MM.1S (cell line): Measurements from ENCODE around the gene FAM83F.

Source experiments
- DNase-seq: peaks from one replicate; pipeline ENCODE4 v3.0.0-alpha.2; 2015
- H2AFZ ChIP-seq: fragments of 300-600 bp; sonication (generic); 2 replicates; pipeline ENCODE4 v1.6.0; 2016; ENCODE audit warnings: antibody characterized with exemption, low read length
- H3F3A ChIP-seq: fragments of 300-600 bp; sonication (generic); 2 replicates; pipeline ENCODE4 v1.6.1; 2016; ENCODE audit warnings: mild to moderate bottlenecking, antibody characterized with exemption, low read length, moderate library complexity, mixed read lengths; ENCODE audit not compliant: insufficient read depth
- H3K27ac ChIP-seq: fragments of 300-600 bp; sonication (generic); 2 replicates; pipeline ENCODE4 v1.5.1; 2016; ENCODE audit warnings: mild to moderate bottlenecking, low read length
- H3K27me3 ChIP-seq: fragments of 300-600 bp; sonication (generic); replicated peaks from 2 replicates; pipeline ENCODE4 v1.6.0; 2016; ENCODE audit warnings: low read length; ENCODE audit not compliant: insufficient read depth
- H3K36me3 ChIP-seq: fragments of 300-600 bp; sonication (generic); replicated peaks from 2 replicates; pipeline ENCODE4 v1.6.1; 2016; ENCODE audit warnings: mild to moderate bottlenecking, low read length, mixed read lengths; ENCODE audit not compliant: insufficient read depth
- H3K4me1 ChIP-seq: fragments of 300-600 bp; sonication (generic); 2 replicates; pipeline ENCODE4 v1.6.1; 2016; ENCODE audit warnings: low read length, mixed read lengths
- H3K4me2 ChIP-seq: fragments of 300-600 bp; sonication (generic); 2 replicates; pipeline ENCODE4 v1.6.0; 2016; ENCODE audit warnings: low read depth, low read length
- H3K4me3 ChIP-seq: fragments of 300-600 bp; sonication (generic); 2 replicates; pipeline ENCODE4 v1.5.1; 2016; ENCODE audit warnings: low read length, mixed read lengths
- H3K79me2 ChIP-seq: fragments of 300-600 bp; sonication (generic); 2 replicates; pipeline ENCODE4 v1.6.1; 2016; ENCODE audit warnings: mixed run types, low read length, mixed read lengths
- H3K9ac ChIP-seq: fragments of 300-600 bp; sonication (generic); 2 replicates; pipeline ENCODE4 v1.6.1; 2016; ENCODE audit warnings: low read length, mixed read lengths
- H3K9me2 ChIP-seq: fragments of 300-600 bp; sonication (generic); replicated peaks from 2 replicates; pipeline ENCODE4 v1.6.1; 2016; ENCODE audit warnings: mild to moderate bottlenecking, low read length, mixed read lengths; ENCODE audit not compliant: insufficient read depth
- H3K9me3 ChIP-seq: fragments of 300-600 bp; sonication (generic); replicated peaks from 2 replicates; pipeline ENCODE4 v1.6.1; 2016; ENCODE audit warnings: mild to moderate bottlenecking, low read length, mixed read lengths; ENCODE audit not compliant: insufficient read depth
- H4K20me1 ChIP-seq: fragments of 300-600 bp; sonication (generic); 2 replicates; pipeline ENCODE4 v1.6.1; 2016; ENCODE audit warnings: mild to moderate bottlenecking, low read length, moderate library complexity, mixed read lengths; ENCODE audit not compliant: insufficient read depth
- CTCF ChIP-seq: fragments of 300-600 bp; sonication (generic); IDR thresholded peaks from 2 replicates; pipeline ENCODE4 v1.5.1; 2016; ENCODE audit warnings: antibody characterized with exemption, low read length, mixed read lengths
- EZH2 ChIP-seq: fragments of 300-600 bp; sonication (generic); optimal IDR thresholded peaks from 2 replicates; pipeline ENCODE3; 2017; ENCODE audit warnings: low read depth, mild to moderate bottlenecking, antibody characterized with exemption, low read length, mixed read lengths
- EZH2phosphoT487 ChIP-seq: fragments of 300-600 bp; sonication (generic); IDR thresholded peaks from 2 replicates; pipeline ENCODE4 v1.6.1; 2018; ENCODE audit warnings: antibody characterized with exemption, low read length

The FAM83F gene

DNA sequence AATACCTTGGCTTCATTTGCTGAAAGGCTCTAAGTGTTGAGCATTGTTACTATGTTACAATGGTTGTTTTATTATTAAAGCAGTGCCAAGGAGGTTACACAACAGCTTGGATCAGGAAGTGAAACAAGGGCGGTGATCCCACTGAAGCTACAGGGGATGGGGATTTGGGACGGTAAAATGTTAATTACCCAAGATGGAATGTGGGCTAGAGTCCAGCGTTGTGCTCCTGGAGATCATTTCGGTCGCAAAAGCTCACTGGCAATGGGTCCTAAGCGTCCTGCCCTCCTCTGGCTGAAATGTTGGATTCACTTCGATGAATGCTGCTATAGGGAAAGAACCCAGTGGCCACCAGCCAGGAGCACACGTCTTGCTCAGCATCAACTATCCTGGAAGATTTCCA is 48.3 kb downstream of the FAM83F start:
- DNase-seq = no peak
- Histone ChIP-seq H3F3A (0 out of 2 replicates have a peak, but pooled peaks cover 7% of the 10 kb centered on the region), H3K4me2 (peak overlapping the region; percentile 75), H3K4me3 (no peak overlapping the region), H4K20me1 (no peaks in the 10 kb centered on the region), H3K27ac (no peak overlapping the region), H2AFZ (no peak overlapping the region), H3K9me3 (no peaks in the 10 kb centered on the region), H3K9me2 (no peaks in the 10 kb centered on the region), H3K36me3 (no peaks in the 10 kb centered on the region), H3K9ac (no peak overlapping the region), H3K27me3 (peaks cover 19% of the 10 kb centered on the region), H3K79me2 (peaks cover 27% of the 10 kb centered on the region), H3K4me1 (peaks cover 18% of the 10 kb centered on the region)
- TF ChIP-seq CTCF (no peak), EZH2 (no peak), EZH2phosphoT487 (no peak)

DNA sequence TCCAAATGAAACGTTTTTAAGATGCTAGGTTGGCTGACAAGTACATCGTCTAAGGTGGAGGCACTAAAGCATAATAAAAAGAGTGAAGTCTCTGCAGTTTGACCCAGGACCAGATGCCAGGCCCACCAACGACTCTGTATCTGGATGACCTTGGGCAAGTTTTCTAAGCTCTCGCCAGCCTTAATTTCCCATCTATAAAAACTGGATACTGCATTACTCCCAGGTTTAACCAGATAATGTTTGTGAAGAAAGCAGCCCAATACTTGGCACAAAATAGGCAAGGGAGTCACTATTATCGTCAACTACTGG is 49.0 kb downstream of the FAM83F start:
- TF ChIP-seq EZH2phosphoT487 (no peak), CTCF (no peak), EZH2 (no peak)
- peaks cover 19% of the 10 kb centered on the region for H3K27me3 ChIP-seq
- H3K9me2 ChIP-seq = no peaks in the 10 kb centered on the region
- H3K9ac ChIP-seq = peak overlapping the region; percentile 81
- peak overlapping the region; percentile 80; the same call in 1 of the 2 replicates for H3K27ac ChIP-seq
- no peaks in the 10 kb centered on the region for H3K9me3 ChIP-seq
- H4K20me1 ChIP-seq = no peaks in the 10 kb centered on the region
- H3K4me3 ChIP-seq = peak overlapping the region; percentile 72
- H3K36me3 ChIP-seq = no peaks in the 10 kb centered on the region
- 0 out of 2 replicates have a peak, but pooled peaks cover 7% of the 10 kb centered on the region for H3F3A ChIP-seq
- H3K4me2 ChIP-seq = peak overlapping the region; percentile 75
- no peak for DNase-seq
- H3K4me1 ChIP-seq = peaks cover 18% of the 10 kb centered on the region
- peaks cover 33% of the 10 kb centered on the region for H3K79me2 ChIP-seq
- peak overlapping the region; percentile 63 for H2AFZ ChIP-seq

- TF ChIP-seq EZH2 (no peak), CTCF (no peak), EZH2phosphoT487 (no peak)
- no peaks in the 10 kb centered on the region for H4K20me1 ChIP-seq
- peaks cover 20% of the 10 kb centered on the region for H3K4me1 ChIP-seq
- no peaks in the 10 kb centered on the region for H3K36me3 ChIP-seq
- H3K27ac ChIP-seq = peak overlapping the region; percentile 80; the same call in 1 of the 2 replicates
- no peaks in the 10 kb centered on the region for H3K9me3 ChIP-seq
- H3K79me2 ChIP-seq = peaks cover 39% of the 10 kb centered on the region
- peak overlapping the region; percentile 75 for H3K4me2 ChIP-seq
- H3F3A ChIP-seq = peaks cover 9% of the 10 kb centered on the region
- H3K9me2 ChIP-seq = no peaks in the 10 kb centered on the region
- peak overlapping the region; percentile 72 for H3K4me3 ChIP-seq
- peaks cover 18% of the 10 kb centered on the region for H3K27me3 ChIP-seq
- peak; percentile 99 for DNase-seq
- H3K9ac ChIP-seq = peak overlapping the region; percentile 81
- H2AFZ ChIP-seq = peak overlapping the region; percentile 63
Measured at GRCh38 chr22:40044102-40044869, 49.5 kb downstream of the FAM83F start.
